Heart right ventricle (tissue), 16 donors: Measurements from ENCODE around the gene RGL2. TPM values are rescaled to one million over a fixed set of nuclear protein-coding genes. Genes with fewer than 3 reads are reported as not detected.

Source experiments
- ATAC-seq, 8 donors: fragments of 200-7000 bp; cut with Tn5 transposase; one replicate each; pipeline ENCODE4 v1.9.1; 2020; ENCODE audit warnings: mild to moderate bottlenecking in 8 of 8, moderate library complexity in 8 of 8, moderate number of reproducible peaks in 1 of 8
- DNase-seq, 2 donors: peaks; one replicate each; pipeline ENCODE4 v3.0.0-alpha.2; 2020
- H3K27ac ChIP-seq, 10 donors: fragments of 200-600 bp; sonication (generic) in 2 of 10; one replicate each; pipeline versions ENCODE4 v1.5.0 to v1.8.0; 2020 to 2022; ENCODE audit warnings: mild to moderate bottlenecking in 3 of 10
- H3K27me3 ChIP-seq, 7 donors: fragments of 200-600 bp; one replicate each; pipeline ENCODE4 v1.8.0; 2021 to 2022; ENCODE audit warnings: mild to moderate bottlenecking in 2 of 7
- H3K36me3 ChIP-seq, 9 donors: fragments of 200-600 bp; sonication (generic) in 1 of 9; one replicate each; pipeline versions ENCODE4 v1.5.0 to v1.8.0; 2020 to 2022; ENCODE audit warnings: mild to moderate bottlenecking in 2 of 9
- H3K4me1 ChIP-seq, 9 donors: fragments of 200-600 bp; sonication (generic) in 1 of 9; one replicate each; pipeline versions ENCODE4 v1.5.0 to v1.8.0; 2020 to 2022; ENCODE audit warnings: mild to moderate bottlenecking in 4 of 9
- H3K4me3 ChIP-seq, 10 donors: fragments of 200-600 bp; sonication (generic) in 2 of 10; one replicate each; pipeline versions ENCODE4 v1.5.0 to v1.8.0; 2020 to 2022; ENCODE audit warnings: mild to moderate bottlenecking in 7 of 10, moderate library complexity in 2 of 10
- H3K9me3 ChIP-seq, 11 donors: fragments of 200-600 bp in 10 of 11; sonication (generic) in 2 of 11; one replicate each; pipeline versions ENCODE4 v1.5.0 to v1.8.0; 2013 to 2022; ENCODE audit warnings: mild to moderate bottlenecking in 2 of 11, control low read depth in 1 of 11, moderate library complexity in 1 of 11
- WGBS, 2 donors: extraction: QIAGEN DNeasy Blood & Tissue Kit; methylation state at CpG; one replicate each; pipeline ENCODE4 v1.1.7; 2013; ENCODE audit warnings: inconsistent platforms in 1 of 2; 5-methylcytosine and 5-hydroxymethylcytosine counted together
- intact Hi-C, 10 donors: fragments of 100-400 bp; cut with DNase I; formaldehyde crosslinking; loops; one replicate each; pipeline versions ENCODE4 v1.11.1 to v1.14.2; 2022
- polyA plus RNA-seq, 2 donors: library from polyadenylated mRNA; stranded (reverse); fragments of 200-250 nt; gene quantifications; one replicate each; pipeline ENCODE4 v1.2.3, GENCODE V29; 2013
- total RNA-seq, 10 donors: library from RNA; stranded (reverse); fragmentation: NEBNext Ultra II Directional in 3 of 10; extraction: Animal tissue kit (Norgen Biotek cat#: 25700) in 3 of 10; gene quantifications; one replicate each; pipeline versions ENCODE4 v1.2.1 to v1.2.4, GENCODE V29; 2021 to 2023
- TF ChIP-seq, protein P1 (sequence below), 9 donors: fragments of 200-600 bp; sonication (generic) in 2 of 9; IDR thresholded peaks; one replicate each; pipeline versions ENCODE4 v1.5.0 to v1.8.0; 2021 to 2022; ENCODE audit warnings: antibody characterized with exemption in 9 of 9, mild to moderate bottlenecking in 5 of 9, moderate library complexity in 1 of 9
- donor health status: Arrhythmogenic right ventricular cardiomyopathy.
- donor health status: ischemic (EF 13 %, LVEDD 7.1; RV severe dilation, severe dysfunction).
- donor health status: healthy with polysubstance abuse.
- donor health status: DM: no; HTN: yes; CAD: no.
- donor health status: DM: no; HTN: no; CAD: no.
- donor health status: ischemic (EF 25% LVEDD 6.9; RV normal size, moderate dysfunction).
- donor health status: ischemic (EF 25% LVEDD 5.7; RV mildly dilated, moderate dysfunction).
- donor health status: healthy.
- donor health status: DM: yes; HTN: yes; CAD: no.
- donor health status: Ischemic cardiomyopathy.
- donor health status: ischemic (EF 35%, LVEDD 5.7; RV mildly dilated, moderate dysfunction).
- donor health status: nonischemic (EF 11% LVEDD 7.7; RV severe dilation, severe dysfunction).
- donor health status: DM: yes; HTN: yes; CAD: no.
- donor health status: PGD.
- donor health status: ischemic (EF 29% LVEDD 5.4; RV normal size, mild dysfunction).
- donor health status: nonischemic (EF 23%, LVEDD 6.1; RV moderate dilation, normal function).

The RGL2 gene
- total and polyA plus RNA-seq, 12 donors = 40.7 to 79.8 (median 51.9) TPM

DNA sequence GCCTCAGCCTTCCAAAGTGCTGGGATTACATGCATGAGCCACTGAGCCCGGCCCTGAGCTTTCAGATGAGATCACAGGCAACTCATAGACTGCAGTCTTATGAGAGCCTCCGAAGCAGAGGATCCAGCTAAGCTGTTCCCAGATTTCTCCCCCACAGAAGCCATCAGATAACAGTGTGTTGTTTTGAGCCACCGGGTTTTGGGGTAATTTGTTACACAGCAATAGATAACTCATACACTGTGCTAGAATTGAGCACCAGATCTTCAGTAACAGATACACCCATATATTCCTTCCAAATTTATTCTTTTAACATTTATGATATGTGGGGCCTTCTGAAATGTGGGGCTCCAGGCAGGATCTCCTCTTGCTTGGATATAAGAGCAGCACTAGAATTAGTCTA lies 37.8 kb upstream of the RGL2 start:
- intact Hi-C loops = no loop called here
- Histone ChIP-seq H3K27me3 (no peaks in the 10 kb centered on the region), H3K4me1 (no peaks in the 10 kb centered on the region), H3K36me3 (no peaks in the 10 kb centered on the region), H3K9me3 (no peaks in the 10 kb centered on the region), H3K27ac (no peak overlapping the region), H3K4me3 (no peak overlapping the region)
- no peak for DNase-seq
- TF ChIP-seq, protein P1, sequence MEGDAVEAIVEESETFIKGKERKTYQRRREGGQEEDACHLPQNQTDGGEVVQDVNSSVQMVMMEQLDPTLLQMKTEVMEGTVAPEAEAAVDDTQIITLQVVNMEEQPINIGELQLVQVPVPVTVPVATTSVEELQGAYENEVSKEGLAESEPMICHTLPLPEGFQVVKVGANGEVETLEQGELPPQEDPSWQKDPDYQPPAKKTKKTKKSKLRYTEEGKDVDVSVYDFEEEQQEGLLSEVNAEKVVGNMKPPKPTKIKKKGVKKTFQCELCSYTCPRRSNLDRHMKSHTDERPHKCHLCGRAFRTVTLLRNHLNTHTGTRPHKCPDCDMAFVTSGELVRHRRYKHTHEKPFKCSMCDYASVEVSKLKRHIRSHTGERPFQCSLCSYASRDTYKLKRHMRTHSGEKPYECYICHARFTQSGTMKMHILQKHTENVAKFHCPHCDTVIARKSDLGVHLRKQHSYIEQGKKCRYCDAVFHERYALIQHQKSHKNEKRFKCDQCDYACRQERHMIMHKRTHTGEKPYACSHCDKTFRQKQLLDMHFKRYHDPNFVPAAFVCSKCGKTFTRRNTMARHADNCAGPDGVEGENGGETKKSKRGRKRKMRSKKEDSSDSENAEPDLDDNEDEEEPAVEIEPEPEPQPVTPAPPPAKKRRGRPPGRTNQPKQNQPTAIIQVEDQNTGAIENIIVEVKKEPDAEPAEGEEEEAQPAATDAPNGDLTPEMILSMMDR (IDR thresholded peaks at IDR 0.05) = no peak
- no peak for ATAC-seq
- WGBS, 2 donors = 83 to 84% methylated on average over 3 of the region's 3 CpGs

DNA sequence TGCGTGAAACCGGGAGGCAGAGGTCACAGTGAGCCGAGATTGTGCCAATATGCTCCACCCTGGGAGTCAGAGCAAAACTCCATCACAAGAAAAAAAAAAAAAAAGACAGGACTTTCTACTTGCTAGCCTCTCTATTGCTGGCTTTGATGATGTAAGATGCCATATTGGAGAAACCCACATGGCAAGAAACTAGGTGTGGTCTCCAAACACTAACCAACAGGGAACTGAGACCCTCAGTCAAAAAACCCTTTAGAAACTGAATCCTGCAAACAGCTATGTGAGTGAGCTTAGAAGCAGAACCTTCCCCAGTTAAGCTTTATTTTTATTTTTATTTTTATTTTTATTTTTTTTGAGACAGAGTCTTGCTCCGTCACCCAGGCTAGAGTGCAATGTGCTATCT lies 37.2 kb upstream of the RGL2 start:
- WGBS, 2 donors = 75 to 77% methylated on average over 4 of the region's 4 CpGs
- Histone ChIP-seq H3K4me3 (no peak overlapping the region), H3K9me3 (no peaks in the 10 kb centered on the region), H3K27me3 (no peaks in the 10 kb centered on the region), H3K4me1 (no peaks in the 10 kb centered on the region), H3K36me3 (no peaks in the 10 kb centered on the region), H3K27ac (no peak overlapping the region)
- DNase-seq (no peak), ATAC-seq (no peak)
- intact Hi-C loops = no loop called here
- TF ChIP-seq, protein P1 (IDR thresholded peaks at IDR 0.05) = no peak

DNA sequence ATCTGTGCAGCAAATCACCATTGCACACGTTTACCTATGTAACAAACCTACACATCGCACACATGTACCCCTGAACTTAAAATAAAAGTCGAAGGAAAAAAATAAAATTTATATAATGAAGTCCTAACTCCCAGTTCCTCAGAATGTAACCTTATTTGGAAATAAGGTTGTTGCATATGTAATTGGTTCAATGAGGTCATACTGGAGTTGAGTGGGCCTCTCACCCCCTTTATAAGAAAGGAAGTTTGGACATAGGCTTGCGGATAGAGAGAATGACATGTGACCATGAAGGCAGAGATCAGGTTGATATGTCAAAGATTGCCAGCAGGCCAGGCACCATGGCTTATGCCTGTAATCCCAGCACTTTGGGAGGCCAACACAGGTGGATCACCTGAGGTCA lies 34.9 kb upstream of the RGL2 start:
- no peaks in the 10 kb centered on the region for H3K36me3 ChIP-seq
- TF ChIP-seq, protein P1 (IDR thresholded peaks at IDR 0.05) = no peak
- intact Hi-C loops = no loop called here
- DNase-seq (no peak), ATAC-seq (no peak)
- H3K9me3 ChIP-seq = no peaks in the 10 kb centered on the region
- H3K4me1 ChIP-seq = no peaks in the 10 kb centered on the region
- H3K27me3 ChIP-seq = no peaks in the 10 kb centered on the region
- no peak overlapping the region for H3K4me3 ChIP-seq
- WGBS, 2 donors = 89% methylated on average over 4 of the region's 4 CpGs
- H3K27ac ChIP-seq = no peak overlapping the region

DNA sequence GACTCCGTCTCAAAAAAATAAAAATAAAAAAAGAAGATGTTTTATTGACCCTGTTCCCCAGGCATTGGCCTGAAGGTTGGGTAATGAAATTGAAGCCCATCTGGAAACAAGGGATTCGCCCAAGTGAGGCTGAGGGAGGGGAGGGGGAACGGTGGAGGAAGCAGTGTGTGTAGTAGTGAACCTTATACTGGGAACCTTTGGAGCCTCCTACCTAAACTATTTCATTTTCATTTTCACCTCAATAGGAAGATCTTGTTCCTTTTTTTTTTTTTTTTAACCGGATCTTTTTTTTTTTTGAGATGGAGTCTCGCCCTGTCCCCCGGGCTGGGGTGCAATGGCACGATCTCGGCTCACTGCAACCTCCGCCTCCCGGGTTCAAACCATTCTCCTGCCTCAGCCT lies 32.0 kb upstream of the RGL2 start:
- TF ChIP-seq, protein P1 (IDR thresholded peaks at IDR 0.05) = no peak
- H3K27ac ChIP-seq = no peak overlapping the region
- H3K36me3 ChIP-seq = no peaks in the 10 kb centered on the region
- ATAC-seq = no peak
- no peak for DNase-seq
- no peak overlapping the region for H3K4me3 ChIP-seq
- no peaks in the 10 kb centered on the region for H3K27me3 ChIP-seq
- intact Hi-C loops = no loop called here
- H3K9me3 ChIP-seq = no peaks in the 10 kb centered on the region
- no peaks in the 10 kb centered on the region for H3K4me1 ChIP-seq
- 87 to 88% methylated on average over 10 of the region's 10 CpGs for whole genome bisulfite sequencing, 2 donors

DNA sequence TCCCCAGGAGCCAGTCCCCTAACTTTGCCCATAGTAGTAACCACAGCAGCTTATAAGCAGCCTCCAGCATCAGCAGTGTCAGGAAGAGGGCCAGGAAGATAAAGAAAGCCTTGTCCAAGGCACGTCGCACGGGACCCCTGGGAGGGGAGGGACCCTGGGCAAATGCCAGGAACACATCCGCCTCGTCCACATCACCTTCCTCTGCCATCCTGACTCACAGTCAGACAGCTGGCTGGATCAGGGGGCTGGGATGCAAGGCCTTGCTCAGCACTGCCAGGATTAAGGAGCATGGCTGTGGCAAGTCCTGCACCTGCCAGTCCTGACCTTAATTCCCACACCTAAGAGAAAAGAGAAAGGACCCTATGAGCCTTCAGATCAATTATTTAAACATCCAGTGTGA lies 30.3 kb upstream of the RGL2 start:
- Histone ChIP-seq H3K27ac (no peak overlapping the region), H3K9me3 (no peaks in the 10 kb centered on the region), H3K4me3 (no peak overlapping the region), H3K36me3 (no peaks in the 10 kb centered on the region), H3K4me1 (peaks cover 0 to 5% (median 1%) of the 10 kb centered on the region in 9 donors), H3K27me3 (no peaks in the 10 kb centered on the region)
- WGBS, 2 donors = 20 to 26% methylated on average over 5 of the region's 5 CpGs
- intact Hi-C loops = no loop called here
- ATAC-seq = no peak
- TF ChIP-seq, protein P1 (IDR thresholded peaks at IDR 0.05) = no peak
- no peak for DNase-seq
